Liver (tissue), 3 donors: ENCODE results near the gene BAZ2B.

Experiments
- CTCF ChIP-seq: fragments of 150-350 bp; IDR thresholded peaks from 2 replicates; pipeline ENCODE4 v1.5.1; 2017; ENCODE audit warnings: improper control_type of control experiment, low read depth, low read length; ENCODE audit not compliant: missing input control
- JUND ChIP-seq, 2 donors: IDR thresholded peaks; 2 replicates each; pipeline ENCODE4 v1.6.1; 2016; ENCODE audit warnings: antibody characterized with exemption in 2 of 2
- REST ChIP-seq: IDR thresholded peaks from 2 replicates; pipeline ENCODE4 v1.6.1; 2016; ENCODE audit warnings: antibody characterized with exemption, mild to moderate bottlenecking
- RXRA ChIP-seq, 2 donors: IDR thresholded peaks; 2 replicates each; pipeline ENCODE4 v1.6.1; 2017 to 2018; ENCODE audit warnings: antibody characterized with exemption in 2 of 2, mild to moderate bottlenecking in 1 of 2
- TF ChIP-seq, protein P1 (sequence below): IDR thresholded peaks from 2 replicates; pipeline ENCODE4 v1.6.1; 2016; ENCODE audit warnings: antibody characterized with exemption
- donor health status: healthy.
- donor health status: healthy.

DNA sequence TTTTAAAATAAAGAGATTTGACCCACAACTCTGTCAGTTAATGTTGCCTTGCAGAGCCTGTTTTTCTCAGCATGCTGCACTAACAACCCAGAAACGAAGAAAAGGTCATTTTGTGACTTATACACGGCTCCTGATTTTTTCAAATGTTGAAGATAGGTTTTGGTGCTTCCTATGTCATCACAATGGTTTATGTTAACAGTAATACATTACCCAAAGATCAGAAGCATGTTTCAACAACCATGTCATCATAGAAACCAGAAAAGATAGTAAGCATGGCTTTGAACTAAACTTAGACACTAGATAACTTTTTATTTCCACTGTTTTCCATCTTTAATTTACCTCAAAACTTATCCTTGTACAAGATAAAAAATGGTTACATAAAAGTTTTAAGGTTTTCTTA is 10.1 kb downstream of the BAZ2B start:
- TF ChIP-seq, protein P1, sequence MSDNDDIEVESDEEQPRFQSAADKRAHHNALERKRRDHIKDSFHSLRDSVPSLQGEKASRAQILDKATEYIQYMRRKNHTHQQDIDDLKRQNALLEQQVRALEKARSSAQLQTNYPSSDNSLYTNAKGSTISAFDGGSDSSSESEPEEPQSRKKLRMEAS = no peak
- TF ChIP-seq CTCF (no peak), RXRA (IDR thresholded peaks at IDR 0.05) (no peak), REST (no peak), JUND (IDR thresholded peaks at IDR 0.05) (no peak)
